SK-N-SH (cell line): ENCODE data around the gene HIVEP2. TPM values are rescaled to one million over a fixed set of nuclear protein-coding genes. Genes with fewer than 3 reads are reported as not detected.

Experiments used
- CTCF ChIA-PET: fragments of 300-600, 350-600 bp; formaldehyde crosslinking; extraction: SDS; loops from one replicate; lab custom pipeline; 2021; lab: Yijun Ruan, JAX
- POLR2A ChIA-PET: fragments of 350-600 bp; sonication (Branson Sonifier 250); formaldehyde crosslinking; extraction: SDS; loops from one replicate; lab custom pipeline; 2020; ENCODE audit warnings: antibody characterized with exemption, inconsistent platforms; lab: Yijun Ruan, JAX
- DNase-seq: peaks from one replicate; pipeline ENCODE4 v3.0.0; 2012
- H2AFZ ChIP-seq: fragments of 200-600 bp; sonication (generic); 2 replicates; pipeline ENCODE4 v1.8.1; 2016; ENCODE audit warnings: antibody characterized with exemption, mild to moderate bottlenecking, low read depth
- H3F3A ChIP-seq: fragments of 200-600 bp; sonication (generic); replicated peaks from 2 replicates; pipeline ENCODE3; 2016; ENCODE audit warnings: antibody characterized with exemption, mild to moderate bottlenecking; ENCODE audit not compliant: insufficient read depth
- H3K27ac ChIP-seq, 2 experiments: fragments of 200-500 bp in 1 of 2; fragments of 200-600 bp in 1 of 2; sonication (Bioruptor generic) in 1 of 2; sonication (generic), shearing (Covaris generic) in 1 of 2; 2 replicates each; pipeline versions ENCODE4 v1.5.1 to v1.6.1; 2014 to 2016; ENCODE audit warnings: low read depth in 2 of 2, inconsistent platforms in 1 of 2, low read length in 1 of 2, mild to moderate bottlenecking in 1 of 2, mixed read lengths in 1 of 2
- H3K27me3 ChIP-seq: fragments of 200-600 bp; sonication (generic), shearing (Covaris generic); 2 replicates; pipeline ENCODE4 v1.6.1; 2016; ENCODE audit warnings: mixed run types; ENCODE audit not compliant: insufficient read depth
- H3K36me3 ChIP-seq, 2 experiments: fragments of 200-500 bp in 1 of 2; fragments of 200-600 bp in 1 of 2; sonication (Bioruptor generic) in 1 of 2; sonication (generic) in 1 of 2; replicated peaks in 1 of 2; 2 replicates each; pipeline versions ENCODE3 to v1.5.1; 2014 to 2016; ENCODE audit warnings: low read length in 1 of 2, mild to moderate bottlenecking in 1 of 2; ENCODE audit not compliant: insufficient read depth in 2 of 2, control insufficient read depth in 1 of 2
- H3K4me1 ChIP-seq, 2 experiments: fragments of 200-500 bp in 1 of 2; fragments of 200-600 bp in 1 of 2; sonication (Bioruptor generic) in 1 of 2; sonication (generic), shearing (Covaris generic) in 1 of 2; 2 replicates each; pipeline versions ENCODE4 v1.5.1 to v1.6.1; 2014 to 2016; ENCODE audit warnings: low read depth in 1 of 2, low read length in 1 of 2, mixed run types in 1 of 2; ENCODE audit not compliant: insufficient read depth in 2 of 2, control insufficient read depth in 1 of 2
- H3K4me2 ChIP-seq: fragments of 200-600 bp; sonication (generic), shearing (Covaris generic); 2 replicates; pipeline ENCODE4 v1.6.1; 2017; ENCODE audit warnings: mixed run types
- H3K4me3 ChIP-seq, 2 experiments: fragments of 200-500 bp in 1 of 2; fragments of 200-600 bp in 1 of 2; sonication (Bioruptor generic) in 1 of 2; sonication (generic), shearing (Covaris generic) in 1 of 2; 2 replicates each; pipeline versions ENCODE4 v1.5.1 to v1.8.1; 2014 to 2016; ENCODE audit warnings: low read depth in 2 of 2, inconsistent platforms in 1 of 2, low read length in 1 of 2, mild to moderate bottlenecking in 1 of 2, mixed read lengths in 1 of 2, moderate library complexity in 1 of 2
- H3K79me2 ChIP-seq: fragments of 200-600 bp; sonication (generic); 2 replicates; pipeline ENCODE4 v1.8.1; 2017; ENCODE audit warnings: mild to moderate bottlenecking; ENCODE audit not compliant: insufficient read depth
- H3K9ac ChIP-seq: fragments of 200-600 bp; sonication (generic); 2 replicates; pipeline ENCODE4 v1.6.1; 2017; ENCODE audit warnings: mixed run types
- H3K9me2 ChIP-seq: fragments of 200-600 bp; sonication (generic); 2 replicates; pipeline ENCODE4 v1.6.1; 2017; ENCODE audit warnings: mixed run types
- H3K9me3 ChIP-seq: fragments of 200-600 bp; sonication (generic); 2 replicates; pipeline ENCODE4 v1.6.1; 2017; ENCODE audit warnings: mixed run types, mild to moderate bottlenecking, moderate library complexity
- H4K20me1 ChIP-seq: fragments of 200-600 bp; sonication (generic); 2 replicates; pipeline ENCODE4 v1.6.1; 2017; ENCODE audit warnings: mild to moderate bottlenecking, mixed run types; ENCODE audit not compliant: insufficient read depth
- CTCF ChIP-seq: fragments of 200-600 bp; sonication (generic); IDR thresholded peaks from 2 replicates; pipeline ENCODE4 v1.6.1; 2017; ENCODE audit warnings: antibody characterized with exemption, mild to moderate bottlenecking, moderate library complexity
- ELF1 ChIP-seq: IDR thresholded peaks from 2 replicates; pipeline ENCODE4 v1.4.0; 2012
- EP300 ChIP-seq, 2 experiments: IDR thresholded peaks; 2 replicates each; pipeline versions ENCODE4 v1.4.0 to v1.6.1; 2012; ENCODE audit warnings: borderline replicate concordance in 1 of 2, low read depth in 1 of 2, low read length in 1 of 2
- FOSL2 ChIP-seq: IDR thresholded peaks from 2 replicates; pipeline ENCODE4 v1.4.0; 2012; ENCODE audit warnings: low read depth, mild to moderate bottlenecking, moderate library complexity, borderline replicate concordance
- GABPA ChIP-seq: IDR thresholded peaks from 2 replicates; pipeline ENCODE4 v1.4.0; 2012; ENCODE audit warnings: low read depth, mild to moderate bottlenecking
- GATA2 ChIP-seq: sonication (generic); formaldehyde crosslinking; IDR thresholded peaks from 2 replicates; pipeline ENCODE4 v1.5.0; 2020; ENCODE audit warnings: mild to moderate bottlenecking, missing genetic modification reagents
- NRF1 ChIP-seq: IDR thresholded peaks from 2 replicates; pipeline ENCODE4 v1.6.1; 2012; ENCODE audit warnings: low read depth, mild to moderate bottlenecking, low read length
- RAD21 ChIP-seq: IDR thresholded peaks from 2 replicates; pipeline ENCODE4 v1.6.1; 2012; ENCODE audit warnings: mild to moderate bottlenecking, low read length
- REST ChIP-seq: IDR thresholded peaks from 2 replicates; pipeline ENCODE4 v1.6.1; 2012; ENCODE audit warnings: mild to moderate bottlenecking, low read depth, low read length, moderate library complexity
- RXRA ChIP-seq: IDR thresholded peaks from 2 replicates; pipeline ENCODE4 v1.4.0; 2012; ENCODE audit warnings: low read depth, mild to moderate bottlenecking, borderline replicate concordance
- SMC3 ChIP-seq: IDR thresholded peaks from 2 replicates; pipeline ENCODE4 v1.6.1; 2012; ENCODE audit warnings: low read depth, low read length, improper control_type of control experiment
- TAF1 ChIP-seq: IDR thresholded peaks from 2 replicates; pipeline ENCODE4 v1.6.1; 2012; ENCODE audit warnings: low read depth, mild to moderate bottlenecking, low read length, moderate library complexity, borderline replicate concordance
- TCF12 ChIP-seq: IDR thresholded peaks from 2 replicates; pipeline ENCODE4 v1.4.0; 2012
- TEAD4 ChIP-seq: IDR thresholded peaks from 2 replicates; pipeline ENCODE4 v1.4.0; 2012; ENCODE audit warnings: mild to moderate bottlenecking, borderline replicate concordance; ENCODE audit not compliant: insufficient read depth
- USF2 ChIP-seq: fragments of 150-350 bp; IDR thresholded peaks from 2 replicates; pipeline ENCODE4 v1.6.1; 2017; ENCODE audit warnings: antibody characterized with exemption, low read length, low read depth, borderline replicate concordance
- YY1 ChIP-seq: IDR thresholded peaks from 2 replicates; pipeline ENCODE4 v1.4.0; 2012; ENCODE audit warnings: low read depth, mild to moderate bottlenecking
- ZBTB33 ChIP-seq: IDR thresholded peaks from 2 replicates; pipeline ENCODE4 v1.4.0; 2012; ENCODE audit warnings: low read depth, borderline replicate concordance
- WGBS: methylation state at CpG from one replicate; pipeline ENCODE4 v1.1.6; 2017; ENCODE audit warnings: low lambda C conversion rate; 5-methylcytosine and 5-hydroxymethylcytosine counted together
- polyA plus RNA-seq, 3 experiments: library from polyadenylated mRNA; depleted of rRNA; stranded (reverse); fragments of >200 nt; gene quantifications; 2 replicates each; pipeline ENCODE4 v1.2.3, GENCODE V29; 2012

The HIVEP2 gene
- polyA plus RNA-seq, 1 of the 3 experiments (the other 2 are of a cell fraction): 2.5 TPM

GRCh38 chr6:142993977-142994376 is 49.0 kb upstream of the HIVEP2 start:
- POLR2A ChIA-PET: interaction anchor here (0.7 kb wide), 1 partner anchor 19 kb away, joined by 3 read pairs; no protein-coding TSS in a partner anchor

More at GRCh38 chr6:142993977-142994376, 49.0 kb upstream of the HIVEP2 start:
- H3K9me2 ChIP-seq: no peaks in the 10 kb centered on the region
- H3K9ac ChIP-seq: no peak overlapping the region
- no peaks in the 10 kb centered on the region for H3K4me1 ChIP-seq
- no peak for TF ChIP-seq GATA2
- no peak for TF ChIP-seq YY1
- no peak for TF ChIP-seq RXRA
- no peak for TF ChIP-seq FOSL2
- no peak for TF ChIP-seq USF2
- TF ChIP-seq TAF1: no peak
- TF ChIP-seq GABPA: no peak
- TF ChIP-seq RAD21: no peak
- TF ChIP-seq ZBTB33: no peak
- TF ChIP-seq NRF1: no peak
- no peak for TF ChIP-seq REST
- TF ChIP-seq EP300 (IDR thresholded peaks at IDR 0.05; ENCODE audit: borderline replicate concordance in 1 of 2, low read depth in 1 of 2, low read length in 1 of 2): no peak
- TF ChIP-seq SMC3: no peak
- no peak for TF ChIP-seq ELF1
- no peak for TF ChIP-seq CTCF
- TF ChIP-seq TEAD4: no peak
- no peak for TF ChIP-seq TCF12
- CTCF ChIA-PET: no interaction called here
- H3K36me3 ChIP-seq: no peaks in the 10 kb centered on the region
- no peak overlapping the region for H2AFZ ChIP-seq
- DNase-seq: no peak
- no peaks in the 10 kb centered on the region for H3K27me3 ChIP-seq
- no peaks in the 10 kb centered on the region for H3K79me2 ChIP-seq
- H4K20me1 ChIP-seq: no peaks in the 10 kb centered on the region
- WGBS: 78% methylated on average over 6 of the region's 7 CpGs
- no peak overlapping the region for H3K4me3 ChIP-seq
- no peak overlapping the region for H3K27ac ChIP-seq
- H3K4me2 ChIP-seq: no peak overlapping the region
- no peaks in the 10 kb centered on the region for H3K9me3 ChIP-seq
- no peaks in the 10 kb centered on the region for H3F3A ChIP-seq
